HG03378 (cell line): ENCODE measurements around the gene SOS1.

Experiments used
- ATAC-seq: cut with Tn5 transposase; IDR thresholded peaks from one replicate; pipeline ENCODE4 v1.9.1; 2021; ENCODE audit warnings: mild to moderate bottlenecking, moderate library complexity; ENCODE audit not compliant: unreplicated experiment

Gene SOS1

DNA sequence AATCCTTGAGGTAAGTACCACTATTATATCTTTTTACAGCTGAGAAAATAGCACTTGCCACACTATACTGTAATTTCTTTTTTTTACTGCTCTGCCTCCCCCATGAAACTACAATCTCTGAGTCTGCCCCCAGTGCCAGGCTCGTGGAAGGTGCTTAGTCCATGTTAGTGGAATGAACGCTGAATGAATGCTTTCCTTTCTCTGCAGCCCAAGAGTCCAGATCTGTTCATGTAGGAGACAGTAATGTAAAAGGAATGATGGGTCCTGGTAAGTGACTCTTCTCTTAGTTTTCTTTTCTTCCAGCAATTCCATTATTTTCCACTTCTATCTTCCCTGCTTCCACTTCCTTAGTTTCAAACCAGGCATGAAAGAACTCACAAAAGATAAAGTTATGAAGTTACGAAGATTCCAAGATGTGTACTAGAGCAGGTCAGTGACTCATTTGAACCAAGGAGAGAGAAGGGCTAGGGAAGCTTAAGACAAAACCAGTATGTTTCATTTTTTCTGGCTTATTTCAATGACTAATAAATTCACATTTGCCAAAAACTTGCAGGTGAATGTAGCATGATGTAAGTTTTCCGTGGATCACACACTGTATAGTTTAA lies 185.2 kb downstream of the SOS1 start:
- ATAC-seq: no peak

- no peak for ATAC-seq
Measured at GRCh38 chr2:38934742-38935141, 186.1 kb downstream of the SOS1 start.

DNA sequence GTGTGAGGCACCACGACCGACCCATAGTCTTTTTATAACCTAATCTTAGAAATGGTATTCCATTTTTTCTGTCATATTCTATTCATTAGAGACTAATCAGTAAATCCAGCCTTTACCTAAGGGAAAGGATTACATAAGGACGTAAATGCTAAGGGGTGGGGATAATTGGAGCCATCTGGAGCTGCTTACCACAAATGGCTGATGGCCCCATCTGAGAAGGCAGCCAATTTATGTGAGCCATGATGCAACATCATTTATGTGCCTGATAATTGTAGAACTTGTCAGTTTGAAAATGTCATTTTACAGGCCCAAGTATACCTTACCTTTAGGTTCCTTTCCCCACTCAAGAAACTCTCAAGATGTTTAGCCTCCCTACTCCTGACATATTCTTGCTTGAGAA lies 187.2 kb downstream of the SOS1 start:
- ATAC-seq: no peak

DNA sequence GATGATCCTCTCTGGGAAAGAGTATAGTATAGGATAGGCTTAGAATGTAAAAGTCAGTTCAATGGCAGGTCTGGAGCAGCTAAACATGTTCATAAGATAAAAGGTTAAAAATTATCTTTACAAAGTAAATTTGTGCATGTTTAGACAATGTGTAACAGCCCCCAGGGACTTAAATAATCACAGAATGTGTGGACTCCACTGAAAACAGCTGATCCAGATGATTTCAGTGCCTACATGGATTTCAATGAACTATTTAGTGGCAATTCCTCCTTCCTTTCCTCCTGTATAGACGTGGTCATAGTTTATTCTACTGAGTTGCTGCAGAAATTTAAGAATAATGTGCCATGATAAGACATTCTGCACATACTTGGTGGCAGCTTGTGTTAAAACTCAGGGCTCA lies 188.3 kb downstream of the SOS1 start:
- no peak for ATAC-seq
